ENCODE measurements around the gene ACSF3.

Gene ACSF3

GRCh38 chr16:89201439-89202377 lies 108.1 kb downstream of the ACSF3 start:
- peak; percentile 34 for DNase-seq (ENCODE audit: low read depth)

GRCh38 chr16:89202422-89203215 lies 109.0 kb downstream of the ACSF3 start:
- no peak for DNase-seq (ENCODE audit: low read depth)
